Esophagus mucosa (tissue), 1 donor: ENCODE results near the gene PMFBP1. TPM values are rescaled to one million over a fixed set of nuclear protein-coding genes. Genes with fewer than 3 reads are reported as not detected.

Source experiments
- ATAC-seq: fragments of 200-7000 bp; cut with Tn5 transposase; one replicate; pipeline ENCODE4 v1.9.1; 2020
- total RNA-seq: library from RNA; stranded (reverse); gene quantifications from one replicate; pipeline ENCODE4 v1.2.4, GENCODE V29; 2023
- donor health status: DM: yes; HTN: yes; CAD: no.

The PMFBP1 gene
- total RNA-seq, 1 donor from 2014 or later: 2.0 TPM

- no peak for ATAC-seq
These were observed 7.4 kb upstream of the PMFBP1 start for GRCh38 chr16:72179204-72179970.

GRCh38 chr16:72174726-72175125 is 2.8 kb upstream of the PMFBP1 start:
- ATAC-seq: no peak

GRCh38 chr16:72173997-72174396 is 2.0 kb upstream of the PMFBP1 start:
- no peak for ATAC-seq

- ATAC-seq: no peak
These were observed 719 bp downstream of the PMFBP1 start for GRCh38 chr16:72171236-72171635.

- ATAC-seq: no peak
These were observed 2.2 kb downstream of the PMFBP1 start for GRCh38 chr16:72169708-72170107.

- no peak for ATAC-seq
These were observed 3.6 kb downstream of the PMFBP1 start for GRCh38 chr16:72168365-72168764.

- ATAC-seq: no peak
These were observed 4.9 kb downstream of the PMFBP1 start for GRCh38 chr16:72166954-72167561.

GRCh38 chr16:72166151-72166550 is 5.8 kb downstream of the PMFBP1 start:
- ATAC-seq: no peak

- ATAC-seq: no peak
These were observed 7.3 kb downstream of the PMFBP1 start for GRCh38 chr16:72164691-72165090.

- no peak for ATAC-seq
These were observed 9.8 kb downstream of the PMFBP1 start for GRCh38 chr16:72162105-72162692.

- no peak for ATAC-seq
These were observed 12.2 kb downstream of the PMFBP1 start for GRCh38 chr16:72159801-72160200.

GRCh38 chr16:72159386-72159785 is 12.6 kb downstream of the PMFBP1 start:
- ATAC-seq: no peak

- no peak for ATAC-seq
These were observed 22.1 kb downstream of the PMFBP1 start for GRCh38 chr16:72149676-72150464.

- no peak for ATAC-seq
These were observed 29.5 kb downstream of the PMFBP1 start for GRCh38 chr16:72142476-72142875.

GRCh38 chr16:72139908-72140307 is 32.0 kb downstream of the PMFBP1 start:
- ATAC-seq: no peak

- no peak for ATAC-seq
These were observed 33.8 kb downstream of the PMFBP1 start for GRCh38 chr16:72138064-72138572.

GRCh38 chr16:72137380-72138063 is 34.4 kb downstream of the PMFBP1 start:
- ATAC-seq: no peak

GRCh38 chr16:72134507-72134906 is 37.4 kb downstream of the PMFBP1 start:
- ATAC-seq: no peak

- no peak for ATAC-seq
These were observed 39.2 kb downstream of the PMFBP1 start for GRCh38 chr16:72132726-72133125.

GRCh38 chr16:72131036-72131435 is 40.9 kb downstream of the PMFBP1 start:
- no peak for ATAC-seq

- ATAC-seq: no peak
These were observed 41.8 kb downstream of the PMFBP1 start for GRCh38 chr16:72129976-72130656.

- no peak for ATAC-seq
These were observed 43.3 kb downstream of the PMFBP1 start for GRCh38 chr16:72128701-72129100.
